GM19193 (cell line): ENCODE measurements around the gene NRP1.

ENCODE experiments used
- POLR2A ChIP-seq: IDR thresholded peaks from 4 replicates; pipeline ENCODE4 v1.6.1; 2011; ENCODE audit not compliant: insufficient read depth, insufficient read length; ENCODE audit errors: extremely low read depth

NRP1 gene

GRCh38 chr10:33127622-33128021, 206.8 kb downstream of the NRP1 start:
- TF ChIP-seq POLR2A = no peak
